A549 (cell line): ENCODE data around the gene SCIN.

Experiments used
- CBX8 ChIP-seq: fragments of 200-600 bp; sonication (generic); IDR thresholded peaks from 2 replicates; pipeline ENCODE4 v1.6.1; 2016
- CTCF ChIP-seq: fragments of >200 bp; sonication (Bioruptor Twin); formaldehyde crosslinking; IDR thresholded peaks from 3 replicates; pipeline ENCODE4 v1.5.1; 2016
- ELK1 ChIP-seq: fragments of 150-350 bp; IDR thresholded peaks from 2 replicates; pipeline ENCODE4 v1.6.1; 2014; ENCODE audit warnings: low read depth, mild to moderate bottlenecking, low read length
- ESRRA ChIP-seq: fragments of 150-350 bp; IDR thresholded peaks from 2 replicates; pipeline ENCODE4 v1.6.1; 2014; ENCODE audit warnings: mild to moderate bottlenecking, low read length, borderline replicate concordance
- HMGXB4 ChIP-seq: fragments of 250-450 bp; sonication (Bioruptor Pico); IDR thresholded peaks from 2 replicates; pipeline ENCODE4 v1.5.0; 2021; ENCODE audit warnings: mild to moderate bottlenecking, moderate library complexity, borderline replicate concordance
- MAX ChIP-seq: IDR thresholded peaks from 2 replicates; pipeline ENCODE4 v1.6.1; 2012
- POLR2A ChIP-seq: IDR thresholded peaks from 2 replicates; pipeline ENCODE4 v1.6.1; 2012; ENCODE audit warnings: mild to moderate bottlenecking, low read length
- POLR2AphosphoS2 ChIP-seq: conservative IDR thresholded peaks from 2 replicates; pipeline ENCODE4 v1.6.1; 2012; ENCODE audit warnings: low read length, improper control_type of control experiment, inconsistent platforms
- RAD21 ChIP-seq, 2 experiments: fragments of >200 bp in 1 of 2; sonication (Bioruptor Twin) in 1 of 2; formaldehyde crosslinking in 1 of 2; IDR thresholded peaks in 1 of 2; conservative IDR thresholded peaks in 1 of 2; 2 replicates in 1 of 2; 3 replicates in 1 of 2; pipeline ENCODE4 v1.6.1; 2012 to 2018; ENCODE audit warnings: inconsistent platforms in 1 of 2
- REST ChIP-seq: fragments of 200-600 bp; sonication (generic); IDR thresholded peaks from 2 replicates; pipeline ENCODE4 v1.6.1; 2016; ENCODE audit warnings: antibody characterized with exemption, mild to moderate bottlenecking, moderate library complexity
- RFX5 ChIP-seq: fragments of 450-650 bp; IDR thresholded peaks from 2 replicates; pipeline ENCODE4 v1.7.1; 2014; ENCODE audit warnings: antibody characterized with exemption, mild to moderate bottlenecking, moderate library complexity
- TP53 ChIP-seq: fragments of 250-450 bp; sonication (Bioruptor Pico); IDR thresholded peaks from 2 replicates; pipeline ENCODE4 v1.5.0; 2021; ENCODE audit warnings: mild to moderate bottlenecking, moderate library complexity

GRCh38 chr7:12687718-12688171 is 117.2 kb downstream of the SCIN start:
- TF ChIP-seq CTCF (no peak), POLR2AphosphoS2 (no peak), POLR2A (no peak), REST (no peak), ELK1 (no peak), HMGXB4 (CRISPR knock-in tag) (no peak), RFX5 (no peak), MAX (no peak), TP53 (CRISPR knock-in tag) (no peak), CBX8 (no peak), RAD21 (conservative IDR thresholded peaks at IDR 0.05 in 1 of 2, IDR thresholded peaks at IDR 0.05 in 1 of 2) (no peak), ESRRA (no peak)
